C4-2B (cell line): ENCODE data around the gene ZNF385A.

Source experiments
- H3K27ac ChIP-seq: fragments of 450-650 bp; 2 replicates; pipeline ENCODE4 v1.5.1; 2017
- CTCF ChIP-seq: fragments of 450-650 bp; conservative IDR thresholded peaks from 2 replicates; pipeline ENCODE4 v1.5.1; 2017; ENCODE audit warnings: mild to moderate bottlenecking
- ZFX ChIP-seq: fragments of 450-650 bp; IDR thresholded peaks from 2 replicates; pipeline ENCODE4 v1.6.1; 2017

Gene ZNF385A

GRCh38 chr12:54376596-54376995, 7.9 kb downstream of the ZNF385A start:
- no peak overlapping the region for H3K27ac ChIP-seq
- TF ChIP-seq ZFX (no peak), CTCF (no peak)

DNA sequence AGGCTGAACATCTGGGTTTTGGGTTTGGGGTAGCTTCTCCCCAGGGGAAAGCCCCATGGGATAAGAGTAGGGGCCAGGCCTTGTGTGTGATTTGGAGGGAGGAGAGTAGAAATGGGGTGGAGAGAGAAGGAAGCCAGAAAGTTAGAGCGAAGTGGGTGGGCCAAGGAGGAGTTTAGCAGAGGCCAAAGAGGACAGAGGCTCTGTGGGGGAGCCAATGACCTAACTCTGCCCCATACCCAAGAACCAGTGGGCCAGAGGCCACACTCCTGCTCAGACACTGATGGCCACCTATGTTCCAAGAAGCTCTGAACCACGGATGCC, 9.3 kb downstream of the ZNF385A start:
- TF ChIP-seq ZFX (no peak), CTCF (no peak)
- no peak overlapping the region for H3K27ac ChIP-seq

DNA sequence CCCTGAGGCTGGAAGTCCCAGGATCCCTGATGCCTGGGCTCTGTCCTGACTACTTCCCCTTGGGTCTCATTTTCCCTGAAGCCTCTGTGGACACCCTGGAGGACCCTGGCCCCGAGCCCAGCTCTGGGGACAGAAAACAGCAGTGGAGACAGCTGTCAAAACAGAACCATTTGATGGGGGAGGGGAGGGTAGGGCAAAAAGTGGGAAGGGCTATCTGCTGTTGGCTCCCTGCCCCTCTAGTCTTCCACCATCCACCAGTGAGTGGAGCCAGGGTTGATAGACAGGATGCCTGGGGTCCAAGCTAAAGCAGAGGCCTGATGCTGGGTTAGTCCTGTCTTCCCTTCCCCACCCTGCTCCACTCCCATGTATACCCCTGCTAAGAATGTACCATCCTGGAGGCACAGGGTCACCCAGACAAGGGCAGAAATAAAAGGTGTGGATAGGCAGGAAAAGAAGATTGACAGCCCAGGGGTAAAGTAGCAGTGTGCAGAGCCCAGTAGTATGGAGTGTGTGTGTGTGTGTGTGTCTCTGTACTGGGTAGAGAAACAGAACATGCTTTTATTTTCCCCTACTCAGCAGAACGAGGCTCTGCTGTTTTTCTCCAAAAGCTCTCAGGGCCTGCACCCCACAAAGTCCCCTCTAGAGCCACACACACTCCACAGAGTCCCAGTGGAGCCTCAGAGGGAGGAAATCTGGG, 9.8 kb downstream of the ZNF385A start:
- H3K27ac ChIP-seq, result no peak overlapping the region
- no peak for TF ChIP-seq ZFX
- no peak for TF ChIP-seq CTCF

DNA sequence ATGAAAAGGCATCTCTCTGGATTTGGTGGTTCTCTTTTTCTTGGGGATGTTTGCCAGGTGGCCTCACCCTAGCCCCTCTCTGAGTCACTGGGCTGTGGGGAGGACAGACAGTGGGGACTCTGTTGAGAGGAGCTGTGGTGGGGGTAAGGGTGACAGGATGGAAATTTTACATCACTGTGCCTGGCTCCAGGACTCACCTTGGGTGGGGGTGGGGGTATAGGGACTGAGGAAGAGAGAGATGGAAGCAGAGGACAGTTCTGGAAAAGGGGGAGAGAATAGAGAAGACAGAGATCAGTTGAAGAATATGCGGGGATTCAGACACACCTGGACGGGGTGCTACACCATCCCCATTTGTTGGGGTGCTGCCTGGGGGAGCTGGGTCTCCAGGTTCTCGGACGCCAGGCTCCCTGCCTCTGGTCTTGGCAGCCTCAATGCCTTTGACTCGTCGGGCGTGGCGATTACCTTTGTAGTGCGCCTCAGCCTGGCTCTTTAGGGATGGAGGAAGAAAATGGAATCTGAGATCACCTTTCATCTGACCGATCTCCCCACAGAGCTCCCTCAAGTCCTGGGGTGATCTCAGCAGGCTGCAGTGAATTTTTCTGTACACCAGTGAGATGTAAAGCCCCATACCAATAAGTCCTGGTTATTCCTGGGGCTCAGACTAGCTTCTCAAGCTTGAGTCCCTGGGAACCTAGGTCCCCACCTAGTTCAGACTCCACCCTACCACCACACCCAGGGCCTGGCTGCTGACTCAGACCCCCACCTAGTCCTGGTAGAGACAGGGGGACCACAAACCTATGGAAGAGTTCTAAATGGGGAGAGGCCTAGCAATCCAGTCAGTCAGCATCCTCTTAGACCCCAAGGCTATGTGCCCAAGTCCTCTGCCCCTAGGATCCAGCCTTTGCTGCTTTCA, 10.6 kb downstream of the ZNF385A start:
- no peak overlapping the region for H3K27ac ChIP-seq
- TF ChIP-seq CTCF, result no peak
- no peak for TF ChIP-seq ZFX

- no peak overlapping the region for H3K27ac ChIP-seq
- TF ChIP-seq CTCF (no peak), ZFX (no peak)
These were observed 12.3 kb downstream of the ZNF385A start for GRCh38 chr12:54372113-54372806.

DNA sequence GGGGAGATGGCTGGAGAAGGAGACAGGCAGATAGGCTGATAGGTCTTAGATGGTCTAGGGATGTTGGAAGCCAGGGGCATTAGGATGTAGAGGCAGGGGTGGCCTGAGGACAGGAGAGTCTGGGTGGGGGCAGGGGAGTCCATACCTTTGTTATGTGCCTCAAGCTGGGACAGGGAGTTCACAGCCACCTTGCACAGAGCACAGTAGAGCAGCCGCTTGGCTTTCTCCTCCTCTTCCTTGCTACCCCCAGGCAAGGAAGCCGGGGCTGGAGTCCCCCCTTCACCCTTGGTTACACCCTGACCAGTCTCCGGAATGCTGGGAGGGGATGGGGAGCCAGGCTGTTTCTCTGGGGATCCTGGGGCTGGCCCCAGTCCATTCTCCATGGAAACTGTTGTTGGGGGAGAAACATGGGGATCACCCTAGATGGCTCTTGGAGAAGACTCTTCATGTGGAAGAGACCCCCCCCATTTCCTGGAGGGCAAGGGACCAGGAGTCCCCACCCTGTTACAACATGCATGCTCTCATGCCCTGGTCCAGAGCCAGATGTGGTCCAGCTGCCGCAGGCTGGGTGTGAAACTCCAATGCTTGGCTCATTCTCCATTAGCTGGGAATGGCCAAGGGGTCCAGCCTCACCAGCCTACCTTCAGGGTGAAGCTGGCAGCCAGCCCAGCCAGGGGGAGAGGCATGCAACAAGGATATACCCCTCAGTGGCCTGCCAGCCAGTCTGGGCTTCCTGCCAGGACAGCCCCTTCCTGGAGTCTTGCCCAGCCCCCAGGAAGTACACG, 13.0 kb downstream of the ZNF385A start:
- TF ChIP-seq CTCF (no peak), ZFX (no peak)
- no peak overlapping the region for H3K27ac ChIP-seq
